Stimulated activated CD8-positive, alpha-beta memory T cell treated with anti-CD3 and anti-CD28 coated beads, Interleukin-4, amount 100 ng/mL, for 4 hours (primary cell): ENCODE data around the gene NAPA.
"Not testable (repeated sequence)": the region's sequence is repeated elsewhere in the genome, so short reads cannot be mapped to it uniquely, and the experiment has no call there.

ENCODE experiments used
- DNase-seq, 2 donors: peaks; one replicate each; pipeline ENCODE4 v3.0.0-alpha.2; 2020; ENCODE audit warnings: low read depth in 2 of 2, low spot score in 1 of 2

Gene NAPA

DNA sequence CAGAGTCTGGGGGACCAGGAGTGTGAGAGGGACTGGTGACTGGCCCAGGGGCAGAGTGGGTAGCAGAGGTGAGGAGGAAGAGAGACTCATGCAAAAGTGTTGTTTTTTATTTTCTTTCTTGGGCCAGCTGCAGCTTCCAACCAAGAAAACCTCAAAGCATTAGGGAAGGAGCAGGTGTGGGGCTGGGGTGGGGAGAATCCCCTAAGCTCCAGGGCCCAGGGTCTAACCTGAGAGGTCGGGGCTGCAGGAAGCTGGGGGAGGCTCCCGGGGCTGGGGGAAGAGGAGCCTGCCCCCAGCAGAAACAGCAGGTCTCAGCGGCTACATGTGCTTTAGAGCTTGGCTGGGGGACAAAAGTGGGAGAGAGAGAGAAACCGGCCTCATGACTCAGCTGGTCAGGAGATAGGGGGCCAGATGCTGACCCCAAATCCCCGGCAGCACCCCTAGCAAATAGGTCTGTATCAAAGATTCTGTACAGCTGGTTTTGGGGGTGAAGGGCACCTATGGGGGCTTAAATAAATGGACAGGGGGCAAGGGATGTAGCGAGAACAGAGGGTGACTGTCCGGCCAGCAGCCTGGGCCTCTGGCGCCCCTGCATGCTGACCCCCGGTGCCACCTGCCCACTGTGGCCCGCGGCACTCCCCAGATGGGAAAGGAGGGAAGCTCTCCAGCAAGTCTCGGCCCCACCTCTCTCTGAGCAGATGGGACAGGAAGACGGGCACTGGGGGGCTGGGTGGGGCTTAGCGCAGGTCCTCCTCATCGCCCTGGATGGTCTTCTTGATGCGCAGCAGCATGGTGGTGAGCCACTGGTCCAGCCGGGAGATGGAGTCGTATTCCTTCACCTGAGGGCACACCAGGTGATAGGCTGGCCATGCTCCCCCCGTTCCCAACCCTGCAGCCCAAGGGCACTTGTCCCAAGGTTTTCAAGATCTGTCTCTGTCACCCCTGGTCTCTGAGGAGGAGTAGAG, 27.0 kb downstream of the NAPA start:
- no peak for DNase-seq

DNA sequence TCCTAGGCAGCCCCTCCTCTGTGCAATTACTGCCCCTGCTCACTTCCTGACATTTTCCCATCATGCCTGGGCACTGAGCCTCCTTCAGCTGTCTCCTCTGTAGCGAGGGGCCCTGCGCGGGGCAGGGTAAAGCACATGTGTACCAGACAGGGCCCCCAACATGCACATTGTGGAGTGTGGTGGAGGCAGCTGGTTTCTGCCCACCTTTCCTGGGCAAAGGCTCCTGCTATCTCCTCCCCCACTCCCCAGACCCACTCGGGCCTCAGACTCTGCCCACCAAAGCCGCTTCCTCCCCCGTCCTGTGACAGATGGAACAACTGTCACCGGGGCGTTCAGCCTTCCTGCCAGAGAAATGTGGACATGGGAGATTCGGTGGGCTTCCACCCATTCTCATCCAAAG, 28.0 kb downstream of the NAPA start:
- DNase-seq, result no peak

DNA sequence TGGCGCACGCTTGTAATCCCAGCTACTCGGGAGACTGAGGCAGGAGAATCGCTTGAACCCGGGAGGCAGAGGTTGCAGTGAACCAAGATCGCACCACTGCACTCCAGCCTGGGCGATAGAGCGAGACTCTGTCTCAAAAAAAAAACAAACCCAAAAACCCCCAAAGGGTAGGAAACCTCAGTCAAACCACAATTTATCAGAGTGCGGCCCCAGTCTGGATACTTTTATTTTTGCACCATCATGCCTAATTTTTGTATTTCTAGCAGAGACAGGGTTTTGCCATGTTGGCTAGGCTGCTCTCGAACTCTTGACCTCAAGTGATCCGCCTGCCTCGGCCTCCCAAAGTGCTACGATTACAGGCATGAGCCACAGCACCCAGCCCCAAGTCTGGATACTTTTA, 28.6 kb downstream of the NAPA start:
- not testable (repeated sequence) for DNase-seq

DNA sequence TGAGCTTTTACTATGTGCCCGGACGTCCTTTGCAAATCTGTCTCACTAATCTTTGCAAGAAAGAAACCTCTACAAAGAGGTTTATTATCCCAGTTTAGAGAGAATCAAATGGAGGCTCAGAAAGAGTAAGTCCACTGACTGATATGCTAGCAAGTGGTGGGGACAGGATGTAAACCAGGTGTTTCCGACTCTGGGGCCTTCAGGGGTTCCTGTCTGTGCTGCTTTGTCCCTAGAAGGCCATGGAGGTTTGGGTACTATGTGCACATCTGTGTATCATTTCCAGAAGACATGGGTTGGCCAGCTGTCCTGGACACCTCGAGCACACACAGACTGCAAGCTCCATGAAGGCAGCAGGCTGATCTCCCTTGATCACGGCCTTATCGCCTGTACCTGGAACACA, 29.7 kb downstream of the NAPA start:
- no peak for DNase-seq

DNA sequence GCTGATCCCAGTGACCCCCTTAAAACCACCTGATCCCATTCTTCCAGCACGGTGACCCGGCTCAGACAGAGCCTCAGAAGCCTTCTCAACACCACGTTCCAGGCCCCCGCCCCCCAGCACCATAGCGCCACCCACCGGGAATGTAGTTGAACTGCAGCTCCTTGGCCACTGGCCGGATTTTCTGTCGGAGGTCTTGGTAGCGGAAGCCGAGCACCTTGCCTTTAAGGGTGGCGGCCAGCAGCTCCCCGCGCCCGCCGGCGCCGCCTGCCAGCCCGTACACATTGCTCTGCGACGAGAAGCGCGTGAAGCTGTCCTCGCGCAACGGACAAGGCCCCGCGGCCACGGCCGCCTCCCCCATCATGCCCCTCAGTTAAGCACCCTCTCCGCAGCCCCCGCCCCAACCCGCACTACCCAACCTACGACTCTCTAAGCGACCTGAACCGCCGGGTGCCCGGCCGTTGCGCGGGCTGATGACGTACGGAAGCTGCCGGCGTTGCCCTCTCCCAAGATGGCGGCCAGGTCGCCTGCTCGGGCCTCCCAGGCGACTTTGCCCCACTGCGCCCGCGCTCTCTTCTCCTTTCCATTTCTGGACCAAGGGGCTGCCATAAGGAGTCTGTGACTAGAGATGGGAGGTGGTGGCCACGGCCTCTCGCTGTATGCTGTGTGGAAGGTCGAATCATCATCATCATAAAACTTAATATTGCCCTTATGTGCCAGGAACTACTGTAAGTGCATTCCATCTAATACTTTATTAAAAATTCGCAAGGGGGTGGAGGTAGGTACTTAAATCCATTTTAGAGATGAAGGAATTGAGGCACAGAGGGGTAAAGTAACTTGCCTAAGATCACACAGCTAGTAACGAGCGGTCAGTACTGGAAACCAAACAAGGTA, 30.8 kb downstream of the NAPA start, which contains the start of gene KPTN:
TSS of gene KPTN (minus strand) at position 420 of the 891 bp plus-strand sequence. CDS start at position 361, 59 bp downstream.
- DNase-seq, result peak; percentile 72 to 78

DNA sequence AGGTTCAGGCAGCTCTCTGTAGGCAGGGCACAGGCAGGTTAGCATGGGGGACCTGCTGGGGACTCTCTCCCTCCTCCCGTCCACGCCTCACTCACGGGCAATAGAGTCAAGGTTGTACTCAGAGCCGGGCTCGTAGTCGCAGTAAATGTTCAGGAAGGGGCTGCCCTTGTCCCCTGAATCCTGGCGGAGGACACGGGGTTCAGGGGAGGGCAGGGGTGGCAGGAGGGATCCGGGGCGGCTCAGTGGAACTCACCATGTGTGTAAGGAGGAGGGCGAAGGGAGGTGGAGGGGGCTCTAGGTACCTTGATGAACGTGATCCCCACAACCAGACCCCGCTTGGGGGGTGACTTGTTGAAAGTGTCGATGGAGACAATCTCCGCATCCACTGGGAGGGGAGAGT, 31.7 kb downstream of the NAPA start:
- no peak for DNase-seq

DNA sequence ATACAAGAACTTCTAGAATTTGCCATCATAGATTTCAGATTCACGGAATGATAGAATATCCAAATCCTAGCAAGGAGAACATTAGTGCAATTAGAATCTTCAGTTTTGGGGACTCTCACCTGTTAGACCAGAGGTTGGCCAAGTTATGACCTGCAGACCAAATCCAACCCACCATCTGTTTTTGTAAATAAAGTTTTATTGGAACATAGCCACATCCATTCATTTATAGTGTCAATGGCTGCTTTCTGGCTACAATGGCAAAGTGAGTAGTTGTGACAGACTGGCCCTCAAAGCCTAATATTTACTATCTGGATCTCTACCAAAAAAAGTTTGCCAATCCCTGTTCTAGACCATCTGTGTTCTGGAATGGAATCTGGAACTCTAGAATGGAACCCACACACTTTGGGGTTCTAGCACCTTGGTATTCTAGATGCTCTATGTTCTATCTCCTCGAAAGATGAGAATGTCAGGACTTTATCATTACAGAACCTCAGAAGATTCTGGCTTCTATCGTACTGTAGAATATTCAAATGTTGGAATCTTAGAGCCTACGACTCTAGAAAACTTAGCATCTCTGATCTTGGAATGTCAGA, 33.3 kb downstream of the NAPA start:
- no peak for DNase-seq

DNA sequence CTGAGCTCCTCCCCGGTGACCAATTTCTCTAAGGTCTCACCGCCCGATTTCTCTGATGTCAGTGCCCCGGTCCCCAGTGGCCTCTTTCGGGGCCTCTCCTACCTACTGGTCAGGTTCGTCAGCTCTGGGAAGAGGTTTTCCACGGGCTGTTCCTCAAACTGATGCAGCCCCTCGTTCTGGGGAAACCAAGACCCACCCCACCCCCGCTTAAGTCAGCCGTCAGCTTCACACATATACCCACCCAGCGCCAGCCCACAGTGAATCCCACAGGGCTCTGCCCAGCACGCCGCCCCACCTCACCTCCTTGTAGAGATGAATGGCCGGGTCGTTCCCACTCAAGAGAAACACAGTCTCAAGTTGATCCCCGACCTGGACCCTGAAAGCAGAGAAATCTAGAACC, 34.2 kb downstream of the NAPA start:
- no peak for DNase-seq

DNA sequence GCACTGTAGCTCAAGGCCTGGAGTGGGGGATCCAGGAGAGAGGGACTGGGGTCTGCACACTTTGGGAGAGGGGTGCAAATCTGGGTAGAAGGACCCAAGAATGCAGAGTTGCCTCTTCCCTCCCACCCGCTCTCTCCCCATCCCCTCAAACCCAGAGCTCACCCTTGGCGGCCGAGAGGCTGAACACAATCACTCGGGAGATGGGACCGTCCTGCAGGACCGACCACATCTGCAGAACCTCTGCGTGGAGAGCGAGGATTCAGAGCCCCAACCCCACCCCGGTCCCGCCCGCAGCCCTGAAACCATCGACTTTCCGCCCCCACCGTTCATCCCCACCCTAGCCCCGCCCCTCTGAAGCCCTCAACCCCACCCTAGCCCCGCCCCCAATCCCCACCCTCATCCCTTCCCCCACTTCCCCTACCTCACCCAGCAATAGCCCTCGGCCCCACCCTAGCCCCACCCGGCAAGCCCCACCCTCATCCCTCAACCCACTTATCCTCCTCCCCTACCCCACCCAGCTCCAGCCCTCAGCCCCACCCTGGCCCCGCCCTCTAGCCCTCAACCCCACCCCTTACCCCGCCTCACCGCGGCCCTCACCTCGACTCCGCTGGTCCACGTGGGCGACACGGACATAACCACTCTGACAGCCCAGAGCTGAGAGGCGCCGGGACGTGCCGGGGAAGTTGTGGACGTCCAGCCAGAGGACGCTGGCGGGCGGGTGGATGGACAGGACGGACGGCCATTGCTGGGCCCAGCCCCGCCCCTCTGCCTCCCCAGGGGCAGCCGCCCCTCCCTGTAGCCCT, 35.0 kb downstream of the NAPA start:
- DNase-seq, result no peak

DNA sequence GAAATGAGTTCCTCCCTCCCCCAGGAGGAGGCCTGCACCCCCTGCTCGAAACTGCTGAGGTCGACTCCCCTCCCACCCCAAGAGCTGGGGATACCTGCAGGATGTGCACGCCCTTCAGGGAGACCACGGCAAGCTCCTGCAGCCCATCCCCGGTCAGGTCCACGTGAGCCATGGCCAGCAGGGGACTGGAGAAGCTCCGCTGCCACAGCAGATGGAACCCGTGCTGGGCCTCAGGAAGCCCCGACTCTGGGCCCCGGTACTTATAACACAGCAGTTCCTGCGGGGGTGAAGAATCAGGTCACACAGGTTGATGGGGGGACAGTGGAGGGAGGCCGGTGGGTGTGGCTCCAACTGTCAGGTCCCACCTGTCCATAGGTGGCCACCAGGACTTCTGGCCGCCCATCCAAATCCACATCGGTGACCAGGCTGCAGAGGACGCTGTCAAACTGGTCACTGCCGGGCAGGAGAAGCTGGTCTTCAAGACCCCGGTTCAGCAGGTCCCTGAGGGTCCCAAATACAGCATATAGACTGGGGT, 38.4 kb downstream of the NAPA start:
- DNase-seq, result no peak

DNA sequence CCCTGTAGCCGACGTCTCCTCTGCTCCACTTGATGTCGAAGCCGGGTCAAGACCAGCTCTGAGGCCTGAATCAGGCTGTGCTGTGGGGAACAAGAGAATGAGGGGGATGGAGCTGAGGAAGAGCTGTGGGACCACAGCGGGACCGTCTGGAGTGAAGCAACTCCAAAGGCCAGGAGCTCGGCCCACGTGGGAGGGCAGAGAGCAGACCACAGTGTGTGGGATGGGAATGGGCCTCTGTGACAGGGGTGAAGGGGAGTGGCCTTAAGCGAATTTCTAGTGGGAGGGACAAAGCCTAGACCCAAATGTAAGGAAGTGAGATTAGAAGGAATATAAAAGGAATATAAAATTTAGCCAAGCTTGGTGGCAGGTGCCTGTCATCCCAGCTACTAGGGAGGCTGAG, 39.4 kb downstream of the NAPA start:
- no peak for DNase-seq

DNA sequence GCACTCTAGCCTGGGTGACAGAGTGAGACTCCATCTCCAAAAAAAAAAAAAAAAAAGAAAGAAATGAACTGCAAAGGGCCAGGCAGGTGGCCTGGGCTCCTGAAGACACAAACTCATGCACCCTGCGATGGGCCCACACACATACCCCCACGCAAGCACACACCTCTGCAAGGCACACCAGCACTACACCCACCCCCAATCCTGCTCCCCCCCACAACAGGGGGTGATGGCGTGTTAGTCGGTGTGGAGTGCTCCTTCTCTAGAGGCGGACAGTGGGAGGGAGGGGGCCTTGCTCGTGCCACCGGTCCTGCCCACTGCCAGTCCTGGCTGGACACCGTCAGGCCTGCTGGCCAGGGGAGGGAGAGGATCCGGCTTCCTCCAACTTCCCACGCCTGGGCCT, 41.5 kb downstream of the NAPA start:
- no peak for DNase-seq

DNA sequence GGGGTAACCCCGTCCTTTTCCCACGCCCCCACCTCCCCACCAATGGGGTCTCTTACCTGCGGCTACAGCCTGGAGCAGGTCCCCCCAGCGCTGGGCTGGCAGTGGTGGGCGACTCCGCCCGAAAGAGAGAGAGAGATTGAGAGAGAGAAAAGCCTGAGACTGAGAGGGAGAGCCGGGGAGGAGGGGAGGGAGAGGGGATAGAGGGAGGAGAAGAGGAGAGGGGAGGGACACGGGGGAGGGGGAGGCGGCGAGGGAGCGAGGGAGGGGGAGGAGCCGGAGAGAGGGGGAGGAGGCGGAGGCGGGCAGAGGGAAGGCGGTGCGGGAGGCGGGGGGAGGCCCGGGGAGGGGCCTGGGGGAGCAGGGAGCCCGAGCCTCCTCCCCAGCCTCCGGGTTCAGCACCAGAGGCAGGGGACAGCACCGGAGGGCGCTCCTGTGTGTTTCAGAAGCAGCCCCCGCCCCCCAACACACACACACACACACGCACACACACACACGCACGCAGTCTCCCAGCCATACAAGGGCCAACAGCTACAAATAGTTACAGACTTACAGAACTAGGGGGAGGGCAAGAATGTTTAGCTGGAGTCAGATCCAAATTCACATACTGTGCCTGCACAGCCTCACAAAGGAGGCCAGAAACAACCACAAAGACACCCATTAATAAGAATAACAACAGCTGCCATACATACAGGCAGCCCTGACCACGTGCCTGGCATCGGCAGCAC, 43.0 kb downstream of the NAPA start, which contains the start of gene SLC8A2:
TSS of gene SLC8A2 (minus strand) at position 161 of the 725 bp plus-strand sequence. CDS start 5,490 bp downstream, outside the sequence.
- DNase-seq, result peak in 1 of 2 donors; percentile 29

DNA sequence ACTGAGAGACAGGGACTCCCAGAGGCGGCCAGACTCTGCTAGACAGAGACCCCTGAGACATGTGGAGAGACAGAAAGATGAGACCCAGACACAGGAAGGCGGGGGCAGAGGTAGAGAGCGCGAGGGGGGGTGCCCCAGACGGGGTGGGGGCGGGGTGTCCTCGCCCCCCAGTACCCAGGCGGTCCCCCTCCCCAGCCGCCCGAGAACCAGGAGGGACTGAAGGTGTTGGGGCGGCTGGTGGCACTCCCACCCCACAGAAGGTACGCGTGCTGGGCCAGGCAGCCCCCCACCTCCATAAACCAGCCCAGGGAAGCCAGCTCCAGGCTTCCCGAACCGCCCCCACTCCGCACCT, 43.5 kb downstream of the NAPA start:
- DNase-seq, result no peak

DNA sequence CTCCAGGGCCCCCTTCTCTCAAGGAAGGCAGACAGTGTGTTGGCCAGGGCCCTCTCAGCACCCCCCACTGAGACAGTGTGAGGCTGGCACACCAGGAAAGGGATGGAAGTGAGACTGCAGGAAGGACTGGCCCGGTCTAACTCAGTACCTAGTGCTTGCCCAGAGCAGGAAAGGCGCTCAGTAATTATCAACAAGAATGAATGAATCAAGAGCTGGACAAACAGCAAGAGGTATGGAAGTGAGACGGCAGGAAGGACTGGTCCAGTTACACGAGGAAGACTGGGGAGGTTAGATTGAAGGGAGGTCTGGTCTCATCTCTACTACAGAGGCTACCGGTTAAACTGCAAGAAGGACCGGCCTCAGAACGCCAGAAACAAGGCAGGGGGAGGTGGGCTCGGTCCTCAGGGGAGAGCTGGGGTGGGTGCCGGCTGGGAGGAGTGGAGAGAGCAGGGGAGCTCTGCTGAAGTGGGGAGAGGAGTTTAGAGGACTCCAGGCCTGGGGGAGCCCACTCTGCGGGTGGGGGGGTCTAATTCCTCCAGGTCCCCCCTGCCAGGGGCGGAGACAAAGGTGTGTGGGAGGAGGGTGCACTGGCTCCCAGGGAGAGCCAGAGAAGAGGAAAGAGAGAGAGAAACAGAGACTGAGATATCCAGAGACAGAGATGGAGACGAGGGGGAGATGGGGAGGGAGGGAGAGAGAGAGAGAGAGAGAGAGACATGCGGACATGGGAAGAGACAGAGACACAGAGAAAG, 44.2 kb downstream of the NAPA start:
- no peak for DNase-seq

DNA sequence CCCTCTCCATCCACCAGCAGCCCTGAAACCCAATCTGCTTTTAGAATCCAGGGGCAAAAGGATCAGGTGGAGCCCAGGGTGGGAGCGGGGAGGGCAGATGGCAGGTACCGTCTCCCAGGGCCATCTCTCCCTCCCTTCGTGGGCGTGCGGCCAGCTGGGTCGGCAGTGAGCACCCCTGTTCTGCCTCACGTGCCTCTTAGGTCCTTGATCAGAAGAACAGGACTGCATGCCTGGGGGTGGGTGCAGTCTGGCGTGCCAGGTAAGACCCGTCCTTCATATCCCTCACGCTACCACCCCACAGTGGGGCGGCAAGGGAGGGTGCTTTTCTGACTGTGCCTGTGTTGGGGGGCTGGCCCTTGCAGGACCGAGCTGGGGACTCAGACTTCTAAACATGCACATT, 45.1 kb downstream of the NAPA start:
- DNase-seq, result no peak

DNA sequence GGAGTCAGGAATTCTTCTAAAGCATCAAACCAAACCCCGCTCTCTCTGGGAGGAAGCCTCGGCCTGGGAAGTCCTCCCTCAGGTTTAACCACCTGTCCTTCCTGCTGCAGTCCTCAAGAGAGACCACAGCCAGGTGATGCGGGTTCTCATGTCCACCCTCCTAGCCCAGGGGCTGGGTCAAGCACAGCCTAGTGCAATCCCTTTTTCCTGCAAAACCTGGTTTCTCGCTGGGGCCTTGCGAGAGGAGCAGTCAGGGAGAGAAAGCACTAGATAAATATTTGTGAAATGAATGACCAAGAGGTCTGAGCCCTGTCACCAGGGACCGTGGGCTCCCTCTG, 45.5 kb downstream of the NAPA start:
- no peak for DNase-seq

DNA sequence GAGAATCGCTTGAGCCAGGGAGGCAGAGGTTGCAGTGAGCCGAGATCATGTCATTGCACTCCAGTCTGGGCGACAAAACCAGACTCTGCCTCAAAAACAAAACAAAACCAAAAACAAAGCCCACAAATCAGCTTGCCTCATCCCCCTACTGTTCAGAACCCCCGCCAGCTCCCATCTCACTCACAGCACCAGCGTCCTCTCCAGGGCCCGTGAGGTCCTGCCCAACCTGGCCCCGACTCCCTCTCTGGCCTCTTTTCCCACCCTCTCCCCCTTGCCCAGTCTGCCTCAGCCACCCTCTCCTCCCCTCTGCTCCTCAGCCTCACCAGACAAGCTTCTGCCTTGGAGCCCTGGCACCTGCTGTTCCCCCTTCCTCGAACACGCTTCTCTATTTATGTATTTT, 46.9 kb downstream of the NAPA start:
- DNase-seq, result no peak

DNA sequence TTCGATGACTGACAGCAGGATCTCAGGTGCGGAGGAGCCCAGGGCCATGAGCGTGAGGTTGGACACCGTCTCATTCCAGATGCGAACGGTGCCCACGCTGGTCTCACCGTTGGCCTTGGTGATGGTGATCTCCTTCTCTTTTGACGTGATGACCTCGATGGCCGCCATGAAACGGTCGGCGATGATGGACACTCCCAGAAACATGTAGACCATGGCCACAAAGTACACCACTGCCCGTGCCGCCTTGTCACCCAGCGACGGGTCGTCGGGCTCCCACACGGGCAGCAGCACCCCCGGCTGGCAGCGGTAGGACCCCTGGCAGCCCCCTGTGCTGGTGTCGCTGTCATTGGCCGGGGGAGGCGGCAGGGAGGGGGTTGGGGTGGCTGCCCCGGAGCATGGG, 48.9 kb downstream of the NAPA start:
- DNase-seq, result no peak
